Measurements from ENCODE around the gene HNF1A. TPM values are rescaled to one million over a fixed set of nuclear protein-coding genes. Genes with fewer than 3 reads are reported as not detected.

Gene HNF1A
- polyA plus RNA-seq, 3 donors = 0.03 TPM; not detected in 2

GRCh38 chr12:120940006-120940405, 38.3 kb upstream of the HNF1A start:
- no peak for TF ChIP-seq CTCF (IDR thresholded peaks at IDR 0.05)
- H3K9me3 ChIP-seq (replicated peaks in 1 of 2; ENCODE audit: control insufficient read depth in 1 of 2, insufficient read depth in 1 of 2, low read length in 2 of 2) = no peaks in the 10 kb centered on the region
- peaks cover 0 to 2% (median 0%) of the 10 kb centered on the region in 3 donors for H3K27me3 Mint-ChIP-seq (ENCODE audit: low read depth in 3 of 3)

GRCh38 chr12:120940799-120941198, 37.5 kb upstream of the HNF1A start:
- no peak overlapping the region for H3K4me3 Mint-ChIP-seq
- WGBS (ENCODE audit: insufficient coverage) = 54% methylated on average over 2 of the region's 5 CpGs
- Histone ChIP-seq H3K4me1 (ENCODE audit: control insufficient read depth in 1 of 2, insufficient read depth in 2 of 2, low read length in 2 of 2) (peaks cover 58 to 69% of the 10 kb centered on the region in 2 donors), H3K27ac (ENCODE audit: low read depth in 1 of 2, low read length in 2 of 2) (no peak overlapping the region), H2AFZ (ENCODE audit: insufficient read depth, low read depth, low read length, poor library complexity, severe bottlenecking) (no peak overlapping the region), H3K4me3 (replicated peaks in 1 of 3; ENCODE audit: low read depth in 2 of 3, low read length in 3 of 3) (no peak overlapping the region), H3K9ac (ENCODE audit: insufficient read depth, low read length, poor library complexity, severe bottlenecking) (no peak overlapping the region), H3K79me2 (ENCODE audit: insufficient read depth, low read length) (no peaks in the 10 kb centered on the region), H4K20me1 (ENCODE audit: insufficient read depth, low read length) (no peaks in the 10 kb centered on the region), H3K27me3 (ENCODE audit: control insufficient read depth in 2 of 2, insufficient read depth in 2 of 2, low read length in 2 of 2) (no peaks in the 10 kb centered on the region), H3K36me3 (replicated peaks in 1 of 2; ENCODE audit: control insufficient read depth in 1 of 2, insufficient read depth in 2 of 2, low read length in 2 of 2) (no peaks in the 10 kb centered on the region), H3K4me2 (replicated peaks; ENCODE audit: extremely low read depth, low read length, poor library complexity, severe bottlenecking) (no peak overlapping the region), H3K9me3 (replicated peaks in 1 of 2; ENCODE audit: control insufficient read depth in 1 of 2, insufficient read depth in 1 of 2, low read length in 2 of 2) (no peaks in the 10 kb centered on the region)
- H3K4me1 Mint-ChIP-seq = peaks cover 72% of the 10 kb centered on the region
- H3K27ac Mint-ChIP-seq = peak overlapping the region in 4 of 7 donors; percentile 78 to 90 (median 88)
- H3K36me3 Mint-ChIP-seq = no peaks in the 10 kb centered on the region
- intact Hi-C loops (cut with micrococcal nuclease) = no loop called here
- DNase-seq = peak; percentile 16 to 31 (median 27)
- H3K27me3 Mint-ChIP-seq (ENCODE audit: low read depth in 3 of 3) = peaks cover 0 to 2% (median 0%) of the 10 kb centered on the region in 3 donors
- no peaks in the 10 kb centered on the region for H3K9me3 Mint-ChIP-seq
- no peak for TF ChIP-seq CTCF (IDR thresholded peaks at IDR 0.05)

More at GRCh38 chr12:120940006-120940405, 38.3 kb upstream of the HNF1A start:
- H3K4me1 Mint-ChIP-seq = peaks cover 80% of the 10 kb centered on the region
- intact Hi-C loops (cut with micrococcal nuclease) = no loop called here
- H3K27ac ChIP-seq (ENCODE audit: low read depth in 1 of 2, low read length in 2 of 2) = peak overlapping the region; percentile 14 to 71
- H3K36me3 Mint-ChIP-seq = no peaks in the 10 kb centered on the region
- H3K9me3 Mint-ChIP-seq = no peaks in the 10 kb centered on the region
- H3K4me3 Mint-ChIP-seq = peak overlapping the region in 1 of 2 donors; percentile 20
- no peaks in the 10 kb centered on the region for H3K27me3 ChIP-seq (ENCODE audit: control insufficient read depth in 2 of 2, insufficient read depth in 2 of 2, low read length in 2 of 2)
- H3K4me1 ChIP-seq (ENCODE audit: control insufficient read depth in 1 of 2, insufficient read depth in 2 of 2, low read length in 2 of 2) = peaks cover 66 to 77% of the 10 kb centered on the region in 2 donors
- no peaks in the 10 kb centered on the region for H3K79me2 ChIP-seq (ENCODE audit: insufficient read depth, low read length)
- H3K27ac Mint-ChIP-seq = peak overlapping the region; percentile 65 to 90 (median 86)
- H3K9ac ChIP-seq (ENCODE audit: insufficient read depth, low read length, poor library complexity, severe bottlenecking) = no peak overlapping the region
- DNase-seq = peak in 2 of 3 donors; percentile 34 to 48
- no peaks in the 10 kb centered on the region for H3K36me3 ChIP-seq (replicated peaks in 1 of 2; ENCODE audit: control insufficient read depth in 1 of 2, insufficient read depth in 2 of 2, low read length in 2 of 2)
- WGBS (ENCODE audit: insufficient coverage) = 0% methylated on average over 2 of the region's 5 CpGs
- no peaks in the 10 kb centered on the region for H4K20me1 ChIP-seq (ENCODE audit: insufficient read depth, low read length)
- H3K4me2 ChIP-seq (replicated peaks; ENCODE audit: extremely low read depth, low read length, poor library complexity, severe bottlenecking) = peak overlapping the region; percentile 40
- no peak overlapping the region for H2AFZ ChIP-seq (ENCODE audit: insufficient read depth, low read depth, low read length, poor library complexity, severe bottlenecking)
- peak overlapping the region in 1 of 3 experiments; percentile 50 for H3K4me3 ChIP-seq (replicated peaks in 1 of 3; ENCODE audit: low read depth in 2 of 3, low read length in 3 of 3)

All from CD14-positive monocyte (primary cell).